H1 (cell line): ENCODE results near the gene CMKLR1. TPM values are rescaled to one million over a fixed set of nuclear protein-coding genes. Genes with fewer than 3 reads are reported as not detected.

ENCODE experiments used
- CTCF ChIA-PET: fragments of 300-600 bp; sonication (Branson Sonifier 250); formaldehyde crosslinking; loops from one replicate; lab custom pipeline; 2021; ENCODE audit not compliant: partially characterized antibody; lab: Charles Lee
- POLR2A ChIA-PET: fragments of 300-600 bp; sonication (Branson Sonifier 250); formaldehyde crosslinking; loops from one replicate; lab custom pipeline; 2021; ENCODE audit warnings: inconsistent platforms; ENCODE audit not compliant: partially characterized antibody; lab: Charles Lee
- DNase-seq, 2 experiments: peaks; one replicate each; pipeline versions ENCODE4 v3.0.0 to v3.0.0-alpha.2; 2010 to 2022; ENCODE audit warnings: low spot score in 2 of 2, low read depth in 1 of 2, mixed read lengths in 1 of 2
- FAIRE-seq: peaks from 2 replicates; lab custom pipeline; 2011; peaks lifted over from hg19 to GRCh38; lab: Jason Lieb, UNC
- H2AFZ ChIP-seq: 2 replicates; pipeline ENCODE4 v1.8.1; 2012; ENCODE audit warnings: low read length, inconsistent platforms
- H2AK5ac ChIP-seq: 2 replicates; pipeline ENCODE4 v1.6.1; 2013; ENCODE audit warnings: low read depth, low read length
- H2BK120ac ChIP-seq: replicated peaks from 2 replicates; pipeline ENCODE3; 2013; ENCODE audit warnings: low read depth, low read length, inconsistent platforms
- H2BK12ac ChIP-seq: 2 replicates; pipeline ENCODE4 v1.6.1; 2013; ENCODE audit warnings: low read depth, low read length
- H2BK15ac ChIP-seq: 2 replicates; pipeline ENCODE4 v1.6.1; 2013; ENCODE audit warnings: low read length
- H2BK20ac ChIP-seq: 2 replicates; pipeline ENCODE4 v1.6.1; 2013; ENCODE audit warnings: low read length
- H2BK5ac ChIP-seq: 2 replicates; pipeline ENCODE4 v1.6.1; 2013; ENCODE audit warnings: low read depth, low read length
- H3K14ac ChIP-seq: 2 replicates; pipeline ENCODE4 v1.6.1; 2013; ENCODE audit warnings: inconsistent platforms; ENCODE audit not compliant: insufficient read length
- H3K18ac ChIP-seq: 2 replicates; pipeline ENCODE4 v1.6.1; 2013; ENCODE audit warnings: low read length; ENCODE audit errors: extremely low read depth
- H3K23ac ChIP-seq: 2 replicates; pipeline ENCODE4 v1.6.1; 2013; ENCODE audit warnings: inconsistent platforms; ENCODE audit not compliant: insufficient read length
- H3K23me2 ChIP-seq: 2 replicates; pipeline ENCODE4 v1.6.1; 2013; ENCODE audit warnings: low read depth, low read length
- H3K27ac ChIP-seq: 2 replicates; pipeline ENCODE4 v1.6.1; 2011; ENCODE audit warnings: low read depth, low read length, inconsistent platforms
- H3K27me3 ChIP-seq, 4 experiments: replicated peaks in 1 of 4; 1 replicate in 1 of 4; 2 replicates in 3 of 4; pipeline versions ENCODE4 v1.6.1 to v1.8.1; 2011 to 2013; ENCODE audit warnings: low read length in 3 of 4, mild to moderate bottlenecking in 3 of 4, inconsistent platforms in 2 of 4, mixed read lengths in 2 of 4, moderate library complexity in 1 of 4; ENCODE audit not compliant: control insufficient read depth in 3 of 4, insufficient read depth in 3 of 4; ENCODE audit errors: extremely low read depth in 1 of 4
- H3K36me3 ChIP-seq, 4 experiments: 2 replicates each; pipeline versions ENCODE4 v1.6.1 to v1.8.1; 2011 to 2013; ENCODE audit warnings: mild to moderate bottlenecking in 4 of 4, low read length in 3 of 4, moderate library complexity in 2 of 4, control low read depth in 1 of 4, inconsistent platforms in 1 of 4; ENCODE audit not compliant: insufficient read depth in 4 of 4, control insufficient read depth in 2 of 4
- H3K4ac ChIP-seq: replicated peaks from 2 replicates; pipeline ENCODE3; 2013; ENCODE audit warnings: low read length, low read depth, mixed read lengths, inconsistent platforms; ENCODE audit not compliant: insufficient read length
- H3K4me1 ChIP-seq, 4 experiments: replicated peaks in 1 of 4; 1 replicate in 1 of 4; 2 replicates in 3 of 4; pipeline versions ENCODE4 v1.6.1 to v1.8.1; 2011 to 2013; ENCODE audit warnings: low read length in 3 of 4, inconsistent platforms in 2 of 4, mixed read lengths in 1 of 4; ENCODE audit not compliant: insufficient read depth in 4 of 4, control insufficient read depth in 3 of 4
- H3K4me2 ChIP-seq, 2 experiments: 2 replicates each; pipeline versions ENCODE4 v1.6.1 to v1.8.1; 2011 to 2013; ENCODE audit warnings: low read depth in 2 of 2, low read length in 2 of 2, control low read depth in 1 of 2, inconsistent platforms in 1 of 2, mild to moderate bottlenecking in 1 of 2; ENCODE audit not compliant: insufficient read depth in 1 of 2
- H3K4me3 ChIP-seq, 4 experiments: fragments of 200-600, 300-600 bp in 1 of 4; sonication (generic), shearing (Covaris generic), sonication (Bioruptor Twin) in 1 of 4; 2 replicates each; pipeline versions ENCODE4 v1.5.1 to v1.8.1; 2011 to 2016; ENCODE audit warnings: low read length in 4 of 4, low read depth in 3 of 4, control low read depth in 2 of 4, inconsistent platforms in 2 of 4, mild to moderate bottlenecking in 2 of 4, mixed read lengths in 1 of 4, moderate library complexity in 1 of 4; ENCODE audit not compliant: insufficient read depth in 2 of 4; ENCODE audit errors: extremely low read depth in 1 of 4
- H3K56ac ChIP-seq: replicated peaks from 2 replicates; pipeline ENCODE3; 2013; ENCODE audit warnings: low read depth, mild to moderate bottlenecking, mixed read lengths, low read length, inconsistent platforms; ENCODE audit not compliant: insufficient read length
- H3K79me1 ChIP-seq: 2 replicates; pipeline ENCODE4 v1.6.1; 2013; ENCODE audit warnings: low read depth, low read length, control low read depth
- H3K79me2 ChIP-seq, 2 experiments: 2 replicates each; pipeline versions ENCODE4 v1.6.1 to v1.8.1; 2012 to 2013; ENCODE audit warnings: low read length in 2 of 2, mild to moderate bottlenecking in 2 of 2, inconsistent platforms in 1 of 2; ENCODE audit not compliant: insufficient read depth in 2 of 2, control insufficient read depth in 1 of 2
- H3K9ac ChIP-seq, 4 experiments: replicated peaks in 1 of 4; 1 replicate in 1 of 4; 2 replicates in 3 of 4; pipeline versions ENCODE4 v1.6.1 to v1.8.1; 2011 to 2013; ENCODE audit warnings: low read depth in 3 of 4, low read length in 3 of 4, control low read depth in 2 of 4, mild to moderate bottlenecking in 2 of 4, moderate library complexity in 2 of 4, inconsistent platforms in 1 of 4; ENCODE audit errors: extremely low read depth in 1 of 4
- H3K9me3 ChIP-seq, 2 experiments: 2 replicates each; pipeline versions ENCODE4 v1.6.1 to v1.8.1; 2012 to 2013; ENCODE audit warnings: mild to moderate bottlenecking in 2 of 2, moderate library complexity in 2 of 2, control low read depth in 1 of 2, inconsistent platforms in 1 of 2, low read depth in 1 of 2, low read length in 1 of 2, mixed read lengths in 1 of 2; ENCODE audit not compliant: insufficient read depth in 2 of 2
- H4K20me1 ChIP-seq, 2 experiments: replicated peaks in 1 of 2; 2 replicates each; pipeline versions ENCODE3 to v1.8.1; 2011 to 2013; ENCODE audit warnings: inconsistent platforms in 2 of 2, low read length in 2 of 2, mild to moderate bottlenecking in 1 of 2; ENCODE audit not compliant: insufficient read depth in 2 of 2, control insufficient read depth in 1 of 2
- H4K5ac ChIP-seq: 2 replicates; pipeline ENCODE4 v1.6.1; 2013; ENCODE audit warnings: low read length, low read depth, mixed read lengths, inconsistent platforms; ENCODE audit not compliant: insufficient read length
- H4K8ac ChIP-seq: 2 replicates; pipeline ENCODE4 v1.8.0; 2013; ENCODE audit warnings: mild to moderate bottlenecking, moderate library complexity, low read length, inconsistent platforms; ENCODE audit not compliant: insufficient read depth; ENCODE audit errors: extremely low read depth
- H4K91ac ChIP-seq: replicated peaks from 2 replicates; pipeline ENCODE3; 2013; ENCODE audit warnings: low read length, mixed read lengths, inconsistent platforms; ENCODE audit not compliant: insufficient read length
- BCL11A ChIP-seq, 2 experiments: IDR thresholded peaks; one replicate each; pipeline ENCODE4 v1.6.1; 2011; ENCODE audit warnings: low read depth in 2 of 2, low read length in 2 of 2, mild to moderate bottlenecking in 2 of 2
- CTBP2 ChIP-seq: IDR thresholded peaks from 2 replicates; pipeline ENCODE4 v1.7.0; 2011; ENCODE audit warnings: borderline replicate concordance, mild to moderate bottlenecking, moderate library complexity, mixed read lengths, low read length; ENCODE audit not compliant: insufficient read depth, insufficient read length
- EP300 ChIP-seq, 2 experiments: IDR thresholded peaks; 1 replicate in 1 of 2; 2 replicates in 1 of 2; pipeline ENCODE4 v1.6.1; 2011 to 2012; ENCODE audit warnings: low read depth in 2 of 2, low read length in 2 of 2, mild to moderate bottlenecking in 2 of 2, borderline replicate concordance in 1 of 2, inconsistent platforms in 1 of 2, moderate library complexity in 1 of 2
- EZH2 ChIP-seq: fragments of 200-600 bp; sonication (generic); IDR thresholded peaks from 2 replicates; pipeline ENCODE4 v1.7.1; 2012; ENCODE audit warnings: low read depth, mild to moderate bottlenecking, moderate library complexity, low read length, inconsistent platforms; ENCODE audit not compliant: severe bottlenecking
- FOSL1 ChIP-seq: IDR thresholded peaks from 2 replicates; pipeline ENCODE4 v1.6.1; 2011; ENCODE audit warnings: mild to moderate bottlenecking, low read depth, low read length, moderate library complexity; ENCODE audit not compliant: insufficient read depth
- JUN ChIP-seq: IDR thresholded peaks from 2 replicates; pipeline ENCODE4 v1.6.1; 2011; ENCODE audit warnings: low read depth, mild to moderate bottlenecking, improper control_type of control experiment, low read length
- KDM4A ChIP-seq: IDR thresholded peaks from one replicate; pipeline ENCODE4 v1.7.1; 2012; ENCODE audit warnings: low read depth, mild to moderate bottlenecking, moderate library complexity, low read length, inconsistent platforms; ENCODE audit not compliant: severe bottlenecking
- MAX ChIP-seq: IDR thresholded peaks from 2 replicates; pipeline ENCODE4 v1.6.1; 2012; ENCODE audit warnings: inconsistent platforms
- NRF1 ChIP-seq: IDR thresholded peaks from 2 replicates; pipeline ENCODE4 v1.6.1; 2011; ENCODE audit warnings: mild to moderate bottlenecking, low read depth, low read length, improper control_type of control experiment
- POLR2A ChIP-seq, 2 experiments: IDR thresholded peaks; 1 replicate in 1 of 2; 2 replicates in 1 of 2; pipeline ENCODE4 v1.6.1; 2011; ENCODE audit warnings: low read depth in 2 of 2, low read length in 2 of 2, mild to moderate bottlenecking in 2 of 2; ENCODE audit errors: control extremely low read depth in 1 of 2
- POU5F1 ChIP-seq: IDR thresholded peaks from 2 replicates; pipeline ENCODE4 v1.6.1; 2011; ENCODE audit warnings: low read depth, mild to moderate bottlenecking, low read length, moderate library complexity
- RAD21 ChIP-seq, 2 experiments: IDR thresholded peaks in 1 of 2; conservative IDR thresholded peaks in 1 of 2; 2 replicates each; pipeline ENCODE4 v1.6.1; 2011; ENCODE audit warnings: low read depth in 2 of 2, low read length in 2 of 2, improper control_type of control experiment in 1 of 2, inconsistent platforms in 1 of 2, mild to moderate bottlenecking in 1 of 2, moderate library complexity in 1 of 2
- SIX5 ChIP-seq: IDR thresholded peaks from 2 replicates; pipeline ENCODE4 v1.6.1; 2011; ENCODE audit warnings: mild to moderate bottlenecking, low read depth, low read length
- TAF7 ChIP-seq: optimal IDR thresholded peaks from 2 replicates; pipeline ENCODE3; 2011; ENCODE audit warnings: low read depth, mild to moderate bottlenecking, inconsistent platforms, low read length, moderate library complexity, borderline replicate concordance
- WGBS, 2 experiments: shearing (Covaris generic) in 1 of 2; methylation state at CpG; one replicate each; pipeline versions ENCODE4 v1.1.6 to v1.1.7; 2013 to 2015; ENCODE audit warnings: low lambda C conversion rate in 2 of 2, mixed read lengths in 2 of 2, inconsistent platforms in 1 of 2, low coverage in 1 of 2, missing lambda C conversion rate in 1 of 2; ENCODE audit not compliant: insufficient replicate concordance in 2 of 2, insufficient coverage in 1 of 2, insufficient read length in 1 of 2; ENCODE audit errors: extremely low coverage in 1 of 2, missing lambda C conversion rate in 1 of 2; 5-methylcytosine and 5-hydroxymethylcytosine counted together
- polyA plus RNA-seq, 7 experiments: library from polyadenylated mRNA; depleted of rRNA in 3 of 7; stranded (reverse) in 5 of 7; unstranded in 2 of 7; fragments of >200 nt in 5 of 7; fragments of 200-250 nt in 2 of 7; gene quantifications; 1 replicate in 5 of 7; 2 replicates in 1 of 7; 4 replicates in 1 of 7; pipeline versions ENCODE4 v1.2.1 to v1.2.3, GENCODE V29; 2011 to 2013; ENCODE audit warnings: missing spikeins in 2 of 7, mixed read lengths in 2 of 7
- total RNA-seq: library from RNA; stranded (reverse); fragmentation: NEBNext Ultra II Directional; extraction: Animal tissue kit (Norgen Biotek cat#: 25700); gene quantifications from 2 replicates; pipeline ENCODE4 v1.2.1, GENCODE V29; 2021

The CMKLR1 gene
- total and polyA plus RNA-seq, 2 of the 8 experiments (the other 6 are each of a cell fraction or from before 2014, with no cell fraction given): 2.1 to 2.8 TPM

DNA sequence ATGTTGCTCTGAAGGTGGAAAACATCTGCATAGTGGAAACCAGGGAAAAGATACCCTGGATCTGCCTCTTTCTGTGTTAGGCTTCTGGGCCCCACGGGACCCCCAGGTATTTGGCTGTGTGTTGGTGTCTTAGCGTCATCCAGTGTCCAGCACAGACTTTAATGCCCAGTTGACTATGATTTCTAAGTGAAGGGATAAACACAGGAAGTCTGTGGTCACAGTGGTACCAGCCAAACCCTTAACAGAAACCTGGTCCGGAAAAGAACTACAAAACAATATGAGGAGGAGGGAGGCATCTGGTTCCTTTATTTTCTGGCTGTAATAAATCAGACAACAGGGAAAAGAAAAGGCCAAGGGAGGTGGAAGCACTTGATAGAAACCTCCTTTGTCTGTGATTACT is 56.4 kb downstream of the CMKLR1 start:
- no peaks in the 10 kb centered on the region for H3K79me2 ChIP-seq
- H2BK15ac ChIP-seq: no peak overlapping the region
- H3K9ac ChIP-seq: no peak overlapping the region
- H2BK120ac ChIP-seq: no peak overlapping the region
- CTCF ChIA-PET: interaction anchor here (0.9 to 1.5 kb wide), 3 partner anchors 15 to 290 kb away, joined by 3 to 5 read pairs (median 4); no protein-coding TSS in a partner anchor
- H3K36me3 ChIP-seq: no peaks in the 10 kb centered on the region
- H3K56ac ChIP-seq: no peak overlapping the region
- no peak for DNase-seq
- H4K20me1 ChIP-seq: no peaks in the 10 kb centered on the region
- POLR2A ChIA-PET: no interaction called here
- H3K4me1 ChIP-seq: peaks cover 6 to 15% (median 9%) of the 10 kb centered on the region in 4 experiments
- no peak overlapping the region for H3K14ac ChIP-seq
- no peak overlapping the region for H2AK5ac ChIP-seq
- no peak overlapping the region for H2AFZ ChIP-seq
- H3K4me2 ChIP-seq: no peak overlapping the region
- H4K5ac ChIP-seq: no peak overlapping the region
- no peaks in the 10 kb centered on the region for H3K27me3 ChIP-seq
- no peak for FAIRE-seq
- H3K18ac ChIP-seq: no peak overlapping the region
- no peak overlapping the region for H3K4me3 ChIP-seq
- H2BK5ac ChIP-seq: no peak overlapping the region
- no peaks in the 10 kb centered on the region for H3K79me1 ChIP-seq
- H4K91ac ChIP-seq: no peak overlapping the region
- H4K8ac ChIP-seq: no peak overlapping the region
- no peak overlapping the region for H3K27ac ChIP-seq
- no peak overlapping the region for H2BK12ac ChIP-seq
- no peak overlapping the region for H3K4ac ChIP-seq
- H2BK20ac ChIP-seq: no peak overlapping the region
- no peaks in the 10 kb centered on the region for H3K9me3 ChIP-seq
- H3K23me2 ChIP-seq: peaks cover 6% of the 10 kb centered on the region; the same call in 1 of the 2 replicates
- WGBS, 2 experiments: 97% methylated on average over 3 of the region's 3 CpGs; no CpG with 5 or more reads in 1 of the 2 experiments
- H3K23ac ChIP-seq: no peak overlapping the region
- TF ChIP-seq TAF7: no peak
- no peak for TF ChIP-seq MAX
- TF ChIP-seq POLR2A (IDR thresholded peaks at IDR 0.05; ENCODE audit: control extremely low read depth in 1 of 2, low read depth in 2 of 2, low read length in 2 of 2): no peak
- TF ChIP-seq EP300 (IDR thresholded peaks at IDR 0.05; ENCODE audit: borderline replicate concordance in 1 of 2, low read depth in 2 of 2, low read length in 2 of 2): no peak
- TF ChIP-seq JUN: no peak
- no peak for TF ChIP-seq RAD21 (IDR thresholded peaks at IDR 0.05 in 1 of 2, conservative IDR thresholded peaks at IDR 0.05 in 1 of 2; ENCODE audit: low read depth in 2 of 2, low read length in 2 of 2)
- no peak for TF ChIP-seq EZH2
- TF ChIP-seq CTBP2: no peak
- no peak for TF ChIP-seq FOSL1
- no peak for TF ChIP-seq SIX5
- TF ChIP-seq POU5F1: no peak
- TF ChIP-seq NRF1: no peak
- no peak for TF ChIP-seq BCL11A (IDR thresholded peaks at IDR 0.05; ENCODE audit: low read depth in 2 of 2, low read length in 2 of 2)
- no peak for TF ChIP-seq KDM4A
